Osteoblast (primary cell): ENCODE results near the gene CDH12. TPM values are rescaled to one million over a fixed set of nuclear protein-coding genes. Genes with fewer than 3 reads are reported as not detected.
"Not testable (repeated sequence)": the region's sequence is repeated elsewhere in the genome, so short reads cannot be mapped to it uniquely, and the experiment has no call there.

Experiments used
- DNase-seq: peaks from one replicate; pipeline ENCODE4 v3.0.0; 2011; ENCODE audit warnings: low spot score, mixed read lengths; ENCODE audit not compliant: insufficient read length; ENCODE audit errors: missing footprints
- H2AFZ ChIP-seq: 2 replicates; pipeline ENCODE4 v1.6.0; 2011; ENCODE audit warnings: mild to moderate bottlenecking, low read length
- H3K27ac ChIP-seq: 2 replicates; pipeline ENCODE4 v1.5.1; 2011; ENCODE audit warnings: mild to moderate bottlenecking, low read depth, low read length, moderate library complexity
- H3K27me3 ChIP-seq: 2 replicates; pipeline ENCODE4 v1.6.0; 2012; ENCODE audit warnings: mild to moderate bottlenecking, control low read depth, inconsistent platforms, low read length, moderate library complexity; ENCODE audit not compliant: insufficient read depth
- H3K36me3 ChIP-seq: 2 replicates; pipeline ENCODE4 v1.5.1; 2011; ENCODE audit warnings: mild to moderate bottlenecking, low read length, control low read depth, moderate library complexity; ENCODE audit not compliant: insufficient read depth
- H3K4me1 ChIP-seq: 2 replicates; pipeline ENCODE4 v1.5.1; 2011; ENCODE audit warnings: mild to moderate bottlenecking, low read length, control low read depth, moderate library complexity; ENCODE audit not compliant: insufficient read depth
- H3K4me2 ChIP-seq: 2 replicates; pipeline ENCODE4 v1.6.0; 2011; ENCODE audit warnings: mild to moderate bottlenecking, low read length; ENCODE audit not compliant: insufficient read depth
- H3K4me3 ChIP-seq: fragments of 200-600 bp; sonication (generic); 3 replicates; pipeline ENCODE4 v1.5.1; 2012; ENCODE audit warnings: mild to moderate bottlenecking, low read length, inconsistent platforms; ENCODE audit not compliant: insufficient read depth
- H3K79me2 ChIP-seq: 2 replicates; pipeline ENCODE4 v1.6.0; 2012; ENCODE audit warnings: mild to moderate bottlenecking, low read length, control low read depth, inconsistent platforms; ENCODE audit not compliant: insufficient read depth
- H3K9me3 ChIP-seq: 2 replicates; pipeline ENCODE4 v1.5.1; 2011; ENCODE audit warnings: low read depth, low read length, control low read depth
- H4K20me1 ChIP-seq: 2 replicates; pipeline ENCODE4 v1.6.0; 2012; ENCODE audit warnings: mild to moderate bottlenecking, low read length, control low read depth; ENCODE audit not compliant: insufficient read depth
- CTCF ChIP-seq: IDR thresholded peaks from 2 replicates; pipeline ENCODE4 v1.5.1; 2011; ENCODE audit warnings: mild to moderate bottlenecking, low read depth, low read length, moderate library complexity; ENCODE audit errors: extremely low read depth
- total RNA-seq: library from RNA; depleted of rRNA; stranded (reverse); fragments of >200 nt; gene quantifications from 2 replicates; pipeline ENCODE4 v1.2.3, GENCODE V29; 2012

The CDH12 gene
- total RNA-seq, 1 donor, result not detected

GRCh38 chr5:22521521-22521920 is 331.6 kb downstream of the CDH12 start:
- Histone ChIP-seq H3K27me3 (no peaks in the 10 kb centered on the region), H3K27ac (no peak overlapping the region), H3K4me2 (no peak overlapping the region), H3K36me3 (no peaks in the 10 kb centered on the region), H3K79me2 (no peaks in the 10 kb centered on the region), H2AFZ (no peak overlapping the region), H4K20me1 (no peaks in the 10 kb centered on the region), H3K9me3 (no peaks in the 10 kb centered on the region), H3K4me1 (no peaks in the 10 kb centered on the region), H3K4me3 (no peak overlapping the region)
- no peak for DNase-seq
- TF ChIP-seq CTCF, result no peak

GRCh38 chr5:22516497-22516896 is 336.6 kb downstream of the CDH12 start:
- H3K27me3 ChIP-seq, DNase-seq, H3K4me1 ChIP-seq, H2AFZ ChIP-seq, H3K27ac ChIP-seq, H4K20me1 ChIP-seq, H3K79me2 ChIP-seq, H3K36me3 ChIP-seq, H3K4me3 ChIP-seq, H3K4me2 ChIP-seq, H3K9me3 ChIP-seq: not testable (repeated sequence)

- H3K4me2 ChIP-seq, result no peak overlapping the region
- H3K4me3 ChIP-seq, result no peak overlapping the region
- H3K27ac ChIP-seq, result no peak overlapping the region
- H3K9me3 ChIP-seq, result no peaks in the 10 kb centered on the region
- H3K79me2 ChIP-seq, result no peaks in the 10 kb centered on the region
- H3K27me3 ChIP-seq, result no peaks in the 10 kb centered on the region
- no peaks in the 10 kb centered on the region for H3K4me1 ChIP-seq
- no peak for TF ChIP-seq CTCF
- no peak for DNase-seq
- no peak overlapping the region for H2AFZ ChIP-seq
- no peaks in the 10 kb centered on the region for H3K36me3 ChIP-seq
- no peaks in the 10 kb centered on the region for H4K20me1 ChIP-seq
These were observed 338.9 kb downstream of the CDH12 start for GRCh38 chr5:22514231-22514630.

DNA sequence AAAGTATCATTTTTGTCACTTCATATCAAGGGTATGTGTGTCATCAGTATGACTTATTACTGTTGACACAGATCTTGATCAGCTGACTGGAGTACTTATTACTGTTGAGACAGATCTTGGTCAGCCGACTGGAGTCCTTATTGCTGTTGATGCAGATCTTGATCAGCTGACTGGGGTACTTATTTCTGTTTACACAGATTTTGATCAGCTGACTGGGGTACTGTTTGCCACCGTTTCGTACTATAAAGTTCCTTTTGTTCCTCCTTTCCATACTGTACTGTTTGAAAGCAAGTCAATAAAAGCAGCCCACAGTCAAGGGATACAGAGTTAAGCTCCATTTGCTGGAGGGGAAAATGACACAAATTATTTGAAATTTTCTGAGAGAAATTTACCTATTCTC is 347.3 kb downstream of the CDH12 start:
- H3K79me2 ChIP-seq, result no peaks in the 10 kb centered on the region
- no peak for DNase-seq
- H3K27ac ChIP-seq, result no peak overlapping the region
- H3K4me1 ChIP-seq, result no peaks in the 10 kb centered on the region
- no peak overlapping the region for H3K4me2 ChIP-seq
- no peaks in the 10 kb centered on the region for H3K9me3 ChIP-seq
- no peak overlapping the region for H3K4me3 ChIP-seq
- no peak overlapping the region for H2AFZ ChIP-seq
- H4K20me1 ChIP-seq, result no peaks in the 10 kb centered on the region
- H3K36me3 ChIP-seq, result no peaks in the 10 kb centered on the region
- TF ChIP-seq CTCF, result no peak
- H3K27me3 ChIP-seq, result no peaks in the 10 kb centered on the region

DNA sequence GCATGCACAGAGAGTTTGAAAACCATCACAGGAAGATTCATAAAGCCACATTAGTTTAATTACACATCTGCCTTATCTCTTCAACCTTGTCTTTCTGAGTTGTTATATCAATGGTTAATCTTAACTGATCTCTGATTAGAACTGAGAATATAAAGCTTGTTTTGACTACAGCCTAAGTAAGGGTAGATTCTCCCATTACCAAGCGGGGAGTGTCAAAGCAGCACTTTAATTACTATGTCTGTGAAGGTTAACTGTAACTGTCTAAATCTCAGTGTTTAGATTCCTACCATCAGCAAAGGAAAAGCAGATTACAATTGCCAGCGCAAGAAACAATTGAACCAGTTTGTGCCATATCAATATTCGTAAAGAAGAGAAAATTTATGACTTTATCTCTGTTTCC is 348.7 kb downstream of the CDH12 start:
- Histone ChIP-seq H3K4me1 (no peaks in the 10 kb centered on the region), H4K20me1 (no peaks in the 10 kb centered on the region), H3K9me3 (no peaks in the 10 kb centered on the region), H3K27me3 (no peaks in the 10 kb centered on the region), H3K4me3 (no peak overlapping the region), H2AFZ (no peak overlapping the region), H3K4me2 (no peak overlapping the region), H3K27ac (no peak overlapping the region), H3K79me2 (no peaks in the 10 kb centered on the region), H3K36me3 (no peaks in the 10 kb centered on the region)
- DNase-seq, result no peak
- TF ChIP-seq CTCF, result no peak
